Small intestine (tissue), 7 donors: Measurements from ENCODE around the gene TCF25. TPM values are rescaled to one million over a fixed set of nuclear protein-coding genes. Genes with fewer than 3 reads are reported as not detected.

Source experiments
- DNase-seq, 2 donors: peaks; one replicate each; pipeline versions ENCODE4 v3.0.0 to v3.0.0-alpha.2; 2013
- FAIRE-seq: peaks from 2 replicates; lab custom pipeline; 2012; peaks lifted over from hg19 to GRCh38; lab: Jason Lieb, UNC
- H3K27ac ChIP-seq, 3 donors: one replicate each; pipeline ENCODE4 v1.5.1; 2013; ENCODE audit warnings: low read length in 2 of 3, mild to moderate bottlenecking in 2 of 3, control low read depth in 1 of 3, inconsistent platforms in 1 of 3, low read depth in 1 of 3, moderate library complexity in 1 of 3
- H3K27me3 ChIP-seq, 3 donors: one replicate each; pipeline ENCODE4 v1.6.1; 2013; ENCODE audit warnings: low read length in 3 of 3, inconsistent platforms in 1 of 3; ENCODE audit not compliant: control insufficient read depth in 3 of 3, insufficient read depth in 3 of 3
- H3K36me3 ChIP-seq, 3 donors: one replicate each; pipeline ENCODE4 v1.6.1; 2013; ENCODE audit warnings: low read length in 3 of 3, inconsistent platforms in 1 of 3, low read depth in 1 of 3, mild to moderate bottlenecking in 1 of 3, moderate library complexity in 1 of 3; ENCODE audit not compliant: control insufficient read depth in 3 of 3, insufficient read depth in 2 of 3
- H3K4me1 ChIP-seq, 3 donors: one replicate each; pipeline ENCODE4 v1.6.1; 2013; ENCODE audit warnings: low read length in 2 of 3, inconsistent platforms in 1 of 3, low read depth in 1 of 3, mild to moderate bottlenecking in 1 of 3, moderate library complexity in 1 of 3; ENCODE audit not compliant: control insufficient read depth in 3 of 3, insufficient read depth in 2 of 3
- H3K4me3 ChIP-seq, 3 donors: one replicate each; pipeline ENCODE4 v1.5.1; 2013; ENCODE audit warnings: low read length in 3 of 3, control low read depth in 1 of 3, inconsistent platforms in 1 of 3, low read depth in 1 of 3, mild to moderate bottlenecking in 1 of 3, moderate library complexity in 1 of 3
- H3K9me3 ChIP-seq, 2 donors: one replicate each; pipeline ENCODE4 v1.6.1; 2013; ENCODE audit warnings: low read depth in 1 of 2, low read length in 1 of 2; ENCODE audit not compliant: control insufficient read depth in 2 of 2, insufficient read depth in 1 of 2
- WGBS, 3 donors: extraction: QIAGEN DNeasy Blood & Tissue Kit; methylation state at CpG; one replicate each; pipeline ENCODE4 v1.1.7; 2013; 5-methylcytosine and 5-hydroxymethylcytosine counted together
- polyA plus RNA-seq, 4 donors: library from polyadenylated mRNA; stranded (reverse) in 3 of 4; unstranded in 1 of 4; fragments of 200-250 nt in 3 of 4; fragments of 120-200 nt in 1 of 4; gene quantifications; one replicate each; pipeline versions ENCODE4 v1.2.1 to v1.2.3, GENCODE V29; 2013
- donor health status: healthy with polysubstance abuse.
- donor health status: control.
- donor health status: control.
- donor health status: Bipolar disorder and iron deficiency.
- donor health status: healthy.

TCF25 gene
- polyA plus RNA-seq, 4 donors = 123 to 356 (median 167) TPM

GRCh38 chr16:89960966-89961365 lies 87.6 kb downstream of the TCF25 start:
- FAIRE-seq = no peak

More at GRCh38 chr16:89960966-89961365, 87.6 kb downstream of the TCF25 start:
- no peaks in the 10 kb centered on the region for H3K27me3 ChIP-seq
- H3K4me1 ChIP-seq = no peaks in the 10 kb centered on the region
- H3K4me3 ChIP-seq = no peak overlapping the region
- no peak overlapping the region for H3K27ac ChIP-seq
- peaks cover 0 to 82% (median 2%) of the 10 kb centered on the region in 3 donors for H3K36me3 ChIP-seq
- no peaks in the 10 kb centered on the region for H3K9me3 ChIP-seq
- peak in 1 of 2 donors; percentile 82 for DNase-seq
- 68 to 95% (median 69%) methylated on average over 13 of the region's 13 CpGs for WGBS, 3 donors

Other genes with a start within 250 kb of the TCF25 start
- 100 to 1,000 TPM in 2 of 4 donors, 10 to 100 TPM in 2; 78.6 to 202 (median 138) TPM for gene CHMP1A, start 215.9 kb upstream of the TCF25 start, polyA plus RNA-seq
- gene SPATA33, start 215.8 kb upstream of the TCF25 start, polyA plus RNA-seq = 10 to 100 TPM in 1 of 4 donors, 1 to 10 TPM in 3; 6.5 to 17.0 (median 8.1) TPM
- gene CDK10, start 186.9 kb upstream of the TCF25 start, polyA plus RNA-seq = 100 to 1,000 TPM; 100 to 239 (median 167) TPM
- gene SPATA2L, start 171.9 kb upstream of the TCF25 start, polyA plus RNA-seq = 10 to 100 TPM in 3 of 4 donors, 1 to 10 TPM in 1; 9.2 to 42.7 (median 24.9) TPM
- gene VPS9D1, start 152.7 kb upstream of the TCF25 start, polyA plus RNA-seq = 10 to 100 TPM; 12.3 to 48.5 (median 28.8) TPM
- gene ZNF276, start 152.1 kb upstream of the TCF25 start, polyA plus RNA-seq = 10 to 100 TPM; 19.3 to 37.1 (median 28.2) TPM
- 10 to 100 TPM in 2 of 4 donors, 1 to 10 TPM in 2; 3.0 to 24.6 (median 15.5) TPM for gene FANCA, start 56.9 kb upstream of the TCF25 start, polyA plus RNA-seq
- 10 to 100 TPM; 19.6 to 61.5 (median 44.9) TPM for gene SPIRE2, start 45.1 kb upstream of the TCF25 start, polyA plus RNA-seq
- 1 to 10 TPM; 3.4 to 8.3 (median 4.7) TPM for gene MC1R, start 45.3 kb downstream of the TCF25 start, polyA plus RNA-seq
- 10 to 100 TPM in 1 of 4 donors, 1 to 10 TPM in 2, under 1 TPM in 1; 0.89 to 42.0 (median 4.6) TPM for gene TUBB3, start 49.8 kb downstream of the TCF25 start, polyA plus RNA-seq
- gene DEF8, start 75.2 kb downstream of the TCF25 start, polyA plus RNA-seq = 10 to 100 TPM; 18.3 to 40.5 (median 31.0) TPM
- gene DBNDD1, start 145.9 kb downstream of the TCF25 start, polyA plus RNA-seq = 1 to 10 TPM in 2 of 4 donors, under 1 TPM in 1, not detected in 1; 0.67 to 8.3 (median 2.2) TPM
- gene PRDM7, start 203.7 kb downstream of the TCF25 start, polyA plus RNA-seq = under 1 TPM in 1 of 4 donors, not detected in 3; 0.01 TPM